ENCODE measurements around the gene IBA57.

The IBA57 gene

GRCh38 chr1:228149406-228150119 is 16.0 kb upstream of the IBA57 start, which contains the start of gene GJC2:
Gene GJC2, plus strand, starts transcription at chr1:228149930. Its CDS starts 7,829 bp downstream, at chr1:228157759.
- H3K27me3 ChIP-seq, result no peaks in the 10 kb centered on the region
- H3K4me1 ChIP-seq, result peaks cover 21% of the 10 kb centered on the region
- peaks cover 3% of the 10 kb centered on the region for H3K36me3 ChIP-seq
- no peak for TF ChIP-seq CTCF (IDR thresholded peaks at IDR 0.05; ENCODE audit: low read depth, low read length)
- peak; percentile 61 for DNase-seq
- no peak within 1 kb of the TSS for H3K4me3 ChIP-seq (ENCODE audit: low read depth, low read length)
- H3K9me3 ChIP-seq, result no peaks in the 10 kb centered on the region

GRCh38 chr1:228150120-228150460 is 15.5 kb upstream of the IBA57 start:
- Histone ChIP-seq H3K4me3 (ENCODE audit: low read depth, low read length) (no peak overlapping the region), H3K4me1 (peaks cover 21% of the 10 kb centered on the region), H3K27me3 (no peaks in the 10 kb centered on the region), H3K36me3 (peaks cover 3% of the 10 kb centered on the region), H3K9me3 (no peaks in the 10 kb centered on the region)
- TF ChIP-seq CTCF (IDR thresholded peaks at IDR 0.05; ENCODE audit: low read depth, low read length), result no peak
- DNase-seq, result peak; percentile 14

DNA sequence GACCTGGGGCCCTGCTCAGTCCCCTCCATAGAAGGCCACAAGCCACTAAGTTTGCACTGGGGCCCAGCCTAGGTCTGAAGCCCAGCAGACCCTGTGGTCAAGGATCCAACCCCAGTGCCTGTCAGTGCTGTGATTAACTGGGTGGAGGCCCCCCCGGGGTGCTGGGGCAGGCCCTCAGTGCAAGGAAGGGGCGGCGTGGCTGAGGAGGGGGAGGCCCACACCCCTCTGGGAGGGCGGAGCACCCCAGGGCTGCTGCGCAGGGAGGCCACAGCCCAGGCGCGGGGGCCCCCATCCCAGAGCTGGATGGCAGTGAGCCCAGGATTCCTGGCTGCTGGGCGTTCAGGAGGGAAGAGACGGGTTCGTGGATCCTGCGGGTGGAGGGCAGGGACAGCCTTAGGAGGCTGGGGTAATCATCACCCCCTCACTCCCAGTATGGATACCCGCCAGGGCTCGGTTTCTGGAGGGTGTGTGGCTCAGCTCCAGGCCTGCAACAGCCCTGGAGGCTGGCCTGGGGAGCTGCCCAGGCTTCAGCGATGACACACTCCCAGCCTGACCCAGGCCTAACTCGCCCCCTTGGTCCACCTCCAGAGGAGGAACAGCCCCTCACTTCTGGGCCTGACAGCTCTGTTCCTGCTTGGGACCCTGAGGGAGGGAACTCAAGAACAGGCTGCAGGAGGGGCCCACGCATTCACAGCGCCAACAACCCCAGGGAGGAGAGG is 15.0 kb upstream of the IBA57 start:
- Histone ChIP-seq H3K4me3 (ENCODE audit: low read depth, low read length) (no peak overlapping the region), H3K27me3 (no peaks in the 10 kb centered on the region), H3K4me1 (peaks cover 21% of the 10 kb centered on the region), H3K36me3 (peaks cover 3% of the 10 kb centered on the region), H3K9me3 (no peaks in the 10 kb centered on the region)
- DNase-seq, result peak; percentile 36
- TF ChIP-seq CTCF (IDR thresholded peaks at IDR 0.05; ENCODE audit: low read depth, low read length), result no peak

- peak; percentile 12 for DNase-seq
- Histone ChIP-seq H3K9me3 (no peaks in the 10 kb centered on the region), H3K27me3 (no peaks in the 10 kb centered on the region), H3K36me3 (peaks cover 3% of the 10 kb centered on the region), H3K4me3 (ENCODE audit: low read depth, low read length) (no peak overlapping the region), H3K4me1 (peaks cover 21% of the 10 kb centered on the region)
- TF ChIP-seq CTCF (IDR thresholded peaks at IDR 0.05; ENCODE audit: low read depth, low read length), result no peak
These were observed 14.3 kb upstream of the IBA57 start for GRCh38 chr1:228151180-228151925.

- DNase-seq, result peak; percentile 9
- H3K4me3 ChIP-seq (ENCODE audit: low read depth, low read length), result no peak overlapping the region
- no peaks in the 10 kb centered on the region for H3K27me3 ChIP-seq
- no peak for TF ChIP-seq CTCF (IDR thresholded peaks at IDR 0.05; ENCODE audit: low read depth, low read length)
- no peaks in the 10 kb centered on the region for H3K9me3 ChIP-seq
- H3K4me1 ChIP-seq, result peaks cover 21% of the 10 kb centered on the region
- H3K36me3 ChIP-seq, result no peaks in the 10 kb centered on the region; the same call in 1 of the 2 replicates
These were observed 13.3 kb upstream of the IBA57 start for GRCh38 chr1:228152097-228152917.
